GM12875 (cell line): ENCODE results near the gene ZBTB20.

ENCODE experiments used
- H3K4me3 ChIP-seq: one replicate; pipeline ENCODE4 v1.5.1; 2011; ENCODE audit warnings: low read depth, low read length, control low read depth
- TF ChIP-seq, protein P1 (sequence below): IDR thresholded peaks from 2 replicates; pipeline ENCODE4 v1.5.1; 2011; ENCODE audit warnings: low read depth, mild to moderate bottlenecking, control low read depth, inconsistent platforms, low read length, moderate library complexity, borderline replicate concordance; ENCODE audit not compliant: insufficient read depth

The ZBTB20 gene

GRCh38 chr3:114998971-114999579 is 148.0 kb downstream of the ZBTB20 start:
- TF ChIP-seq, protein P1, sequence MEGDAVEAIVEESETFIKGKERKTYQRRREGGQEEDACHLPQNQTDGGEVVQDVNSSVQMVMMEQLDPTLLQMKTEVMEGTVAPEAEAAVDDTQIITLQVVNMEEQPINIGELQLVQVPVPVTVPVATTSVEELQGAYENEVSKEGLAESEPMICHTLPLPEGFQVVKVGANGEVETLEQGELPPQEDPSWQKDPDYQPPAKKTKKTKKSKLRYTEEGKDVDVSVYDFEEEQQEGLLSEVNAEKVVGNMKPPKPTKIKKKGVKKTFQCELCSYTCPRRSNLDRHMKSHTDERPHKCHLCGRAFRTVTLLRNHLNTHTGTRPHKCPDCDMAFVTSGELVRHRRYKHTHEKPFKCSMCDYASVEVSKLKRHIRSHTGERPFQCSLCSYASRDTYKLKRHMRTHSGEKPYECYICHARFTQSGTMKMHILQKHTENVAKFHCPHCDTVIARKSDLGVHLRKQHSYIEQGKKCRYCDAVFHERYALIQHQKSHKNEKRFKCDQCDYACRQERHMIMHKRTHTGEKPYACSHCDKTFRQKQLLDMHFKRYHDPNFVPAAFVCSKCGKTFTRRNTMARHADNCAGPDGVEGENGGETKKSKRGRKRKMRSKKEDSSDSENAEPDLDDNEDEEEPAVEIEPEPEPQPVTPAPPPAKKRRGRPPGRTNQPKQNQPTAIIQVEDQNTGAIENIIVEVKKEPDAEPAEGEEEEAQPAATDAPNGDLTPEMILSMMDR, result no peak
- no peak overlapping the region for H3K4me3 ChIP-seq

- H3K4me3 ChIP-seq, result no peak overlapping the region
- TF ChIP-seq, protein P1, result no peak
These were observed 152.3 kb downstream of the ZBTB20 start for GRCh38 chr3:114994554-114995341.

DNA sequence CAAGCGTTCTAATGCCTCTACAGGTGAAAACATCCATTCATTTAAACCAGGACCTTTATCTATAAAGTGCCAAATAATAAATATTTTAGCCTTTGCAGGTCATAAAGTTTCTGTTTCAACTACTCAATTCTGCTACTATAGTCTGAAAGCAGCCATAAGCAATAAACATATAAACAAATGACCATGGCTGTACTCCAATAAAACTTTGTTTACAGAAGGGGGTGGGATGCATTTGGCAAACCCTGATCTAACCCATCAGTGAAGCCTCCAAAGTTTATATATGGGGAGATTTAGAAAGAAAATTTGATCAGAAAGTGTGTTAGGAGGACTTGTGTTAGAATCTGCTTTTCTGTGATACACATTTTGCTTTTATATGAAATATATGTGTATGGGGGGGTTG is 161.3 kb downstream of the ZBTB20 start:
- H3K4me3 ChIP-seq, result no peak overlapping the region
- TF ChIP-seq, protein P1, result no peak

GRCh38 chr3:114983248-114983647 is 163.8 kb downstream of the ZBTB20 start:
- TF ChIP-seq, protein P1, result no peak
- no peak overlapping the region for H3K4me3 ChIP-seq

DNA sequence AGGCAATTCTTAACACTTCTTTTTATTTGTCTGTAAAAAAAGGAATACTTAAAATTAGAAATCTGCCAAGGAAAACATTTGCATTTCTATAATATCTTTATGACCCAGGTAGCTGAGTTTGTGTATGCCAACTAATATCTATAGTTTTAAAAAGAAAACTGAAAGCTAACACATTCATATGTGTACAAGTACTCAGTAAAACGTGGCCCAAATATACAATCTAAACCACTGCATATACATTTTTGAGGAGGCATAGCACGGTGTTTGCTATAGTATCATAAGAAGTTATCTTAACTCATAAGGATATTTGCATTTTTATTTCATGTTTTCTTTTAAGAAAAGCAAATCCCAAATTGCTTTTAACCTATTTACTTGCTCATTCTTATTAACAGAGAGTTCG is 172.7 kb downstream of the ZBTB20 start:
- TF ChIP-seq, protein P1, result no peak
- H3K4me3 ChIP-seq, result no peak overlapping the region

GRCh38 chr3:114973536-114973935 is 173.6 kb downstream of the ZBTB20 start:
- no peak overlapping the region for H3K4me3 ChIP-seq
- TF ChIP-seq, protein P1, result no peak

- TF ChIP-seq, protein P1, result no peak
- H3K4me3 ChIP-seq, result no peak overlapping the region
These were observed 179.9 kb downstream of the ZBTB20 start for GRCh38 chr3:114967168-114967567.
